ENCODE results near the gene CIPC. TPM values are rescaled to one million over a fixed set of nuclear protein-coding genes. Genes with fewer than 3 reads are reported as not detected.
A peak's percentile ranks its signal among the peaks of the same experiment; 100 is the strongest.

Gene CIPC
- total RNA-seq, 1 donor from 2014 or later, result 25.6 TPM

GRCh38 chr14:77145975-77146740, 48.1 kb downstream of the CIPC start:
- Mint-ChIP-seq H3K27ac (no peak overlapping the region), H3K4me1 (ENCODE audit: low read depth) (peaks cover 7% of the 10 kb centered on the region), H3K4me3 (ENCODE audit: low read depth) (no peak overlapping the region), H3K36me3 (ENCODE audit: insufficient read depth) (no peaks in the 10 kb centered on the region), H3K9me3 (ENCODE audit: low read depth) (no peaks in the 10 kb centered on the region), H3K27me3 (peaks cover 65% of the 10 kb centered on the region)
- no peak for TF ChIP-seq CTCF (IDR thresholded peaks at IDR 0.05; ENCODE audit: unreplicated experiment)
- no peak for DNase-seq (ENCODE audit: low spot score, unreplicated experiment)

- H3K4me1 Mint-ChIP-seq (ENCODE audit: low read depth), result no peaks in the 10 kb centered on the region
Measured at GRCh38 chr14:77148510-77149231, 50.6 kb downstream of the CIPC start.

GRCh38 chr14:77151245-77151644, 53.2 kb downstream of the CIPC start:
- Mint-ChIP-seq H3K36me3 (ENCODE audit: insufficient read depth) (no peaks in the 10 kb centered on the region), H3K9me3 (ENCODE audit: low read depth) (no peaks in the 10 kb centered on the region), H3K27ac (no peak overlapping the region), H3K27me3 (peaks cover 42% of the 10 kb centered on the region), H3K4me1 (ENCODE audit: low read depth) (no peaks in the 10 kb centered on the region), H3K4me3 (ENCODE audit: low read depth) (no peak overlapping the region)
- DNase-seq (ENCODE audit: low spot score, unreplicated experiment), result no peak
- peak; percentile 69 for TF ChIP-seq CTCF (IDR thresholded peaks at IDR 0.05; ENCODE audit: unreplicated experiment)

More at GRCh38 chr14:77148510-77149231, 50.6 kb downstream of the CIPC start:
- Mint-ChIP-seq H3K27me3 (peaks cover 51% of the 10 kb centered on the region), H3K36me3 (ENCODE audit: insufficient read depth) (no peaks in the 10 kb centered on the region), H3K9me3 (ENCODE audit: low read depth) (no peaks in the 10 kb centered on the region), H3K27ac (no peak overlapping the region), H3K4me3 (ENCODE audit: low read depth) (no peak overlapping the region)
- no peak for DNase-seq (ENCODE audit: low spot score, unreplicated experiment)
- TF ChIP-seq CTCF (IDR thresholded peaks at IDR 0.05; ENCODE audit: unreplicated experiment), result no peak

- Mint-ChIP-seq H3K27me3 (peaks cover 34% of the 10 kb centered on the region), H3K4me1 (ENCODE audit: low read depth) (no peaks in the 10 kb centered on the region), H3K36me3 (ENCODE audit: insufficient read depth) (no peaks in the 10 kb centered on the region), H3K27ac (peak overlapping the region; percentile 56), H3K9me3 (ENCODE audit: low read depth) (no peaks in the 10 kb centered on the region), H3K4me3 (ENCODE audit: low read depth) (no peak overlapping the region)
- peak; percentile 13 for TF ChIP-seq CTCF (IDR thresholded peaks at IDR 0.05; ENCODE audit: unreplicated experiment)
- DNase-seq (ENCODE audit: low spot score, unreplicated experiment), result no peak
Measured at GRCh38 chr14:77151918-77152588, 54.0 kb downstream of the CIPC start.

- TF ChIP-seq CTCF (IDR thresholded peaks at IDR 0.05; ENCODE audit: unreplicated experiment), result no peak
- no peak overlapping the region for H3K27ac Mint-ChIP-seq
- H3K27me3 Mint-ChIP-seq, result peaks cover 37% of the 10 kb centered on the region
- no peaks in the 10 kb centered on the region for H3K36me3 Mint-ChIP-seq (ENCODE audit: insufficient read depth)
- no peak for DNase-seq (ENCODE audit: low spot score, unreplicated experiment)
- no peak overlapping the region for H3K4me3 Mint-ChIP-seq (ENCODE audit: low read depth)
- H3K4me1 Mint-ChIP-seq (ENCODE audit: low read depth), result peaks cover 3% of the 10 kb centered on the region
- no peaks in the 10 kb centered on the region for H3K9me3 Mint-ChIP-seq (ENCODE audit: low read depth)
Measured at GRCh38 chr14:77153802-77154201, 55.7 kb downstream of the CIPC start.
